ENCODE data around the gene CADM1.

- no peak for TF ChIP-seq CTCF (IDR thresholded peaks at IDR 0.05 in 4 of 5, conservative IDR thresholded peaks at IDR 0.05 in 1 of 5)
- TF ChIP-seq POLR2A (IDR thresholded peaks at IDR 0.05) = no peak
Observed at GRCh38 chr11:115498354-115498753, 5.9 kb downstream of the CADM1 start.

Measured in gastrocnemius medialis (tissue), 4 donors.